ENCODE results near the gene PPARD. TPM values are rescaled to one million over a fixed set of nuclear protein-coding genes. Genes with fewer than 3 reads are reported as not detected.

PPARD gene
- total RNA-seq, 4 donors from 2014 or later = 23.4 to 31.4 (median 26.9) TPM

GRCh38 chr6:35476004-35476403 is 133.6 kb downstream of the PPARD start:
- Histone ChIP-seq H3K27me3 (no peaks in the 10 kb centered on the region), H3K9me3 (no peaks in the 10 kb centered on the region), H3K4me1 (peaks cover 18% of the 10 kb centered on the region), H3K27ac (no peak overlapping the region), H3K4me3 (no peak overlapping the region), H3K36me3 (peaks cover 78% of the 10 kb centered on the region)
- no peak for DNase-seq (ENCODE audit: low spot score in 2 of 2)
- TF ChIP-seq CTCF (IDR thresholded peaks at IDR 0.05) (no peak), EP300 (IDR thresholded peaks at IDR 0.05) (no peak), POLR2A (IDR thresholded peaks at IDR 0.05) (no peak)
- 72% methylated on average over 14 of the region's 14 CpGs for WGBS

GRCh38 chr6:35477028-35477427 is 134.7 kb downstream of the PPARD start:
- peaks cover 8% of the 10 kb centered on the region for H3K4me1 ChIP-seq
- H3K36me3 ChIP-seq = peaks cover 75% of the 10 kb centered on the region
- H3K9me3 ChIP-seq = no peaks in the 10 kb centered on the region
- no peak overlapping the region for H3K4me3 ChIP-seq
- no peak for TF ChIP-seq CTCF (IDR thresholded peaks at IDR 0.05)
- no peak for TF ChIP-seq POLR2A (IDR thresholded peaks at IDR 0.05)
- TF ChIP-seq EP300 (IDR thresholded peaks at IDR 0.05) = no peak
- no peak for TF ChIP-seq POLR2AphosphoS5 (IDR thresholded peaks at IDR 0.05)
- no peak for DNase-seq (ENCODE audit: low spot score in 2 of 2)
- H3K27ac ChIP-seq = no peak overlapping the region
- WGBS = 87% methylated on average over 8 of the region's 8 CpGs
- no peaks in the 10 kb centered on the region for H3K27me3 ChIP-seq

Other genes with a start within 250 kb of the PPARD start
- 1 to 10 TPM in 1 of 4 donors, not detected in 3; 4.2 TPM for gene TCP11, start 201.2 kb upstream of the PPARD start, total RNA-seq
- 1 to 10 TPM in 1 of 4 donors, under 1 TPM in 3; 0.23 to 1.1 (median 0.73) TPM for gene SCUBE3, start 128.6 kb upstream of the PPARD start, total RNA-seq
- gene ZNF76, start 82.8 kb upstream of the PPARD start, total RNA-seq = 10 to 100 TPM; 19.6 to 52.5 (median 27.5) TPM
- gene DEF6, start 44.7 kb upstream of the PPARD start, total RNA-seq = 10 to 100 TPM; 28.0 to 99.9 (median 35.5) TPM
- 10 to 100 TPM; 20.6 to 25.6 (median 21.6) TPM for gene FANCE, start 109.8 kb downstream of the PPARD start, total RNA-seq
- 1,000 to 10,000 TPM; 1,092 to 2,148 (median 1,858) TPM for gene RPL10A, start 125.8 kb downstream of the PPARD start, total RNA-seq
- gene TEAD3, start 154.5 kb downstream of the PPARD start, total RNA-seq = 10 to 100 TPM; 39.0 to 55.4 (median 51.5) TPM
- under 1 TPM in 2 of 4 donors, not detected in 2; 0.72 to 0.83 TPM for gene TULP1, start 170.3 kb downstream of the PPARD start, total RNA-seq

All from suprapubic skin (tissue), 4 donors.